Measurements from ENCODE around the gene VPS37D.

- TF ChIP-seq POLR2A (IDR thresholded peaks at IDR 0.05) = no peak
- TF ChIP-seq, protein P1, sequence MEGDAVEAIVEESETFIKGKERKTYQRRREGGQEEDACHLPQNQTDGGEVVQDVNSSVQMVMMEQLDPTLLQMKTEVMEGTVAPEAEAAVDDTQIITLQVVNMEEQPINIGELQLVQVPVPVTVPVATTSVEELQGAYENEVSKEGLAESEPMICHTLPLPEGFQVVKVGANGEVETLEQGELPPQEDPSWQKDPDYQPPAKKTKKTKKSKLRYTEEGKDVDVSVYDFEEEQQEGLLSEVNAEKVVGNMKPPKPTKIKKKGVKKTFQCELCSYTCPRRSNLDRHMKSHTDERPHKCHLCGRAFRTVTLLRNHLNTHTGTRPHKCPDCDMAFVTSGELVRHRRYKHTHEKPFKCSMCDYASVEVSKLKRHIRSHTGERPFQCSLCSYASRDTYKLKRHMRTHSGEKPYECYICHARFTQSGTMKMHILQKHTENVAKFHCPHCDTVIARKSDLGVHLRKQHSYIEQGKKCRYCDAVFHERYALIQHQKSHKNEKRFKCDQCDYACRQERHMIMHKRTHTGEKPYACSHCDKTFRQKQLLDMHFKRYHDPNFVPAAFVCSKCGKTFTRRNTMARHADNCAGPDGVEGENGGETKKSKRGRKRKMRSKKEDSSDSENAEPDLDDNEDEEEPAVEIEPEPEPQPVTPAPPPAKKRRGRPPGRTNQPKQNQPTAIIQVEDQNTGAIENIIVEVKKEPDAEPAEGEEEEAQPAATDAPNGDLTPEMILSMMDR (IDR thresholded peaks at IDR 0.05) = no peak
Measured at GRCh38 chr7:73622909-73623797, 44.5 kb upstream of the VPS37D start.
